ENCODE measurements around the gene CARMIL1. TPM values are rescaled to one million over a fixed set of nuclear protein-coding genes. Genes with fewer than 3 reads are reported as not detected.

CARMIL1 gene
- total and polyA plus RNA-seq, 8 donors: 5.9 to 9.4 (median 7.8) TPM

DNA sequence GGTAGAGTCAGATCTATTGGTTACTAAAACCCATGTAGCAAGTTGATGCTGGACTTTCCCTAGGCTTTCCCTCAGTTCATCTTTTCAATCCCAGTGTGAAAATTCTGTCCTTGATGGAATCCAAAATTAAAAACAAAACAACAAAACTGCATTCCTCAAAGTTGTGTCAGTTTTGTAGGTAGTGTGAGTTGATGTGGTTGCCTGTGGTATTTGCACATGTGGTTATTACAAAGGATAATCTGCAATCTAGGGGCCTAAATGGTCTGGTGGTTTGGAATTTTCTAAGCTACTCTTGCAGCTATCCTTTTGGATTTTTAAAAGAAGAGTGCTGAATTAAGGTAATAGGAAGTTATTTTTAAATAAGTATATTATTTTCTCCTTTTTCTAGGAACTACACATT lies 240.7 kb downstream of the CARMIL1 start:
- Histone ChIP-seq H3K9me3 (no peaks in the 10 kb centered on the region), H3K27me3 (no peaks in the 10 kb centered on the region), H3K36me3 (no peaks in the 10 kb centered on the region), H3K4me1 (peaks cover 0 to 6% (median 0%) of the 10 kb centered on the region in 3 donors), H3K27ac (no peak overlapping the region), H3K4me3 (no peak overlapping the region)
- TF ChIP-seq, protein P1, sequence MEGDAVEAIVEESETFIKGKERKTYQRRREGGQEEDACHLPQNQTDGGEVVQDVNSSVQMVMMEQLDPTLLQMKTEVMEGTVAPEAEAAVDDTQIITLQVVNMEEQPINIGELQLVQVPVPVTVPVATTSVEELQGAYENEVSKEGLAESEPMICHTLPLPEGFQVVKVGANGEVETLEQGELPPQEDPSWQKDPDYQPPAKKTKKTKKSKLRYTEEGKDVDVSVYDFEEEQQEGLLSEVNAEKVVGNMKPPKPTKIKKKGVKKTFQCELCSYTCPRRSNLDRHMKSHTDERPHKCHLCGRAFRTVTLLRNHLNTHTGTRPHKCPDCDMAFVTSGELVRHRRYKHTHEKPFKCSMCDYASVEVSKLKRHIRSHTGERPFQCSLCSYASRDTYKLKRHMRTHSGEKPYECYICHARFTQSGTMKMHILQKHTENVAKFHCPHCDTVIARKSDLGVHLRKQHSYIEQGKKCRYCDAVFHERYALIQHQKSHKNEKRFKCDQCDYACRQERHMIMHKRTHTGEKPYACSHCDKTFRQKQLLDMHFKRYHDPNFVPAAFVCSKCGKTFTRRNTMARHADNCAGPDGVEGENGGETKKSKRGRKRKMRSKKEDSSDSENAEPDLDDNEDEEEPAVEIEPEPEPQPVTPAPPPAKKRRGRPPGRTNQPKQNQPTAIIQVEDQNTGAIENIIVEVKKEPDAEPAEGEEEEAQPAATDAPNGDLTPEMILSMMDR (IDR thresholded peaks at IDR 0.05): no peak
- intact Hi-C loops (cut with DNase I): no loop called here
- no peak for FAIRE-seq
- ATAC-seq: no peak
- no peak for DNase-seq

DNA sequence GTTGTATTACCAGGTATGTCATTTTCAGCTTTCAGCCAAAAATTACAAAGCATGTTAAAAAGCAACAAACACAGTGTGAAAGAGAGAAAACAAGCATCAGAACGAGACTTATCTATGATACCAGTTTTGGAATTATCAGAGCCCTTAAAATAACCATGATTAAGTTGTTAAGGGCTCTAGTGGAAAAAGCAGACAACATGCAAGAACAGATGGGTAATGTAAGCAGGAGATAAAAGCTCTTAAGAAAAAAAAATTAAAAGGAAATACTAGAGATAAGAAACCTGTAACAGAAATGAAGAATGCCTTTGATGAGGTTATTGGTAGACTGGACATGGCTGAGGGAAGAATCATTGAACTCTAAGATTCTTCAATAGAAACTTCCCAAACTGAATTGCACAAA lies 245.4 kb downstream of the CARMIL1 start:
- Histone ChIP-seq H3K4me1 (no peaks in the 10 kb centered on the region), H3K36me3 (no peaks in the 10 kb centered on the region), H3K9me3 (no peaks in the 10 kb centered on the region), H3K27me3 (no peaks in the 10 kb centered on the region), H3K4me3 (no peak overlapping the region), H3K27ac (no peak overlapping the region)
- FAIRE-seq (no peak), ATAC-seq (no peak), DNase-seq (no peak)
- WGBS, 2 donors: 26 to 33% methylated on average over 1 of the region's 1 CpG
- TF ChIP-seq, protein P1 (IDR thresholded peaks at IDR 0.05): no peak
- intact Hi-C loops (cut with DNase I): no loop called here

DNA sequence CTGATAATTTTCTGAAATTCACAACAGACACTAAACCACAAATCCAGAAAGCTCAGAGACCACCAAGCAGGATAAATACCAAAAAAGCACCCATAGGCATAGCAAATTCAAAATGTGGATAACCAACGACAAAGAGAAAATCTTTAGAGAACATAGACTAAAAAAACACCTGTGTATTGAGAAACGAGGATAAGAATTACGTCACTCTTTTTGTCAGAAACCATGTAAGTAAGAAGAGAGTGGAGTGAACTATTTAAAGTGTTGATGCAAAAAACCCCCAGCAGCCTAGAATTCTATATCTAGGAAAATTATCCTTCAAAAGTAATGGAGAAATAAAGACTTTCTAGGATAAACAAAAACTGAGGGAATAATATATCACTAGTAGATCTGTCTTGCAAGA lies 245.9 kb downstream of the CARMIL1 start:
- TF ChIP-seq, protein P1 (IDR thresholded peaks at IDR 0.05): no peak
- no peak for DNase-seq
- intact Hi-C loops (cut with DNase I): no loop called here
- Histone ChIP-seq H3K4me1 (no peaks in the 10 kb centered on the region), H3K9me3 (no peaks in the 10 kb centered on the region), H3K4me3 (no peak overlapping the region), H3K27me3 (no peaks in the 10 kb centered on the region), H3K27ac (no peak overlapping the region), H3K36me3 (no peaks in the 10 kb centered on the region)
- no peak for FAIRE-seq
- WGBS, 2 donors: 83 to 86% methylated on average over 3 of the region's 3 CpGs
- no peak for ATAC-seq

DNA sequence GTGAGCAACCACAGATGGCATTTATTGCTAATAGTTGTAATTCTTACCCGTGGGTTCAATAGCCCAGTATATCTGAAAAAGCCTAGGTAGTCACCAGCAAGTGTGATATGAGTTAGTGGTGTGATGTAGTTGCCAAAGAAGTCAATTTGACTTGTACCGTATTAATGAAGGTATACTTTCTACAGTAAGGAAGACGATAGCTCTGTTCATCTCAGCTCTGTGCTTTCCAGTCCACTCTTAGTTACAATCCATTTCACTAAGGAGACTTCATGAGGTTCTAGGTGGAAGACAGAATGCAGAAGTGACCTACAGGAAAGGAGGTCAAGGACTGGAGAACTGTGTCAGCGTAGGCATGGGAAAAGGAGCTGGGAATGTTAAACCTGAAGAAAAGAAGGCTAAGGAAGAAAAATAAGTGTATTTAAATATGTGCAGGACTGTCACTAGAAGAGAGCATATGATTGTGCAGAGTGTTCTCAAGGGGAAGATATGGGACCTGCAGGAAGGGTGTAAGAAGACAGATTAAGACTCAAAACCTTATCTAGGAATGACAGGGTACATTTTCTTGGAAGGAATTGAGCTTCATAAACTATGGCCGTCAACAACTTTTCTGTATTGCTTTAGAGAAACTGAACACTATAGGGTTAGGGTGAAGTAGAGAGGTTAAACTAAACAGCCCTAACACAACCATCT lies 255.9 kb downstream of the CARMIL1 start:
- no peaks in the 10 kb centered on the region for H3K4me1 ChIP-seq
- no peak for FAIRE-seq
- H3K9me3 ChIP-seq: no peaks in the 10 kb centered on the region
- DNase-seq: no peak
- no peak for ATAC-seq
- no peak overlapping the region for H3K4me3 ChIP-seq
- intact Hi-C loops (cut with DNase I): no loop called here
- WGBS, 2 donors: 93 to 98% methylated on average over 5 of the region's 5 CpGs
- no peak overlapping the region for H3K27ac ChIP-seq
- TF ChIP-seq, protein P1 (IDR thresholded peaks at IDR 0.05): no peak
- H3K36me3 ChIP-seq: no peaks in the 10 kb centered on the region
- no peaks in the 10 kb centered on the region for H3K27me3 ChIP-seq

DNA sequence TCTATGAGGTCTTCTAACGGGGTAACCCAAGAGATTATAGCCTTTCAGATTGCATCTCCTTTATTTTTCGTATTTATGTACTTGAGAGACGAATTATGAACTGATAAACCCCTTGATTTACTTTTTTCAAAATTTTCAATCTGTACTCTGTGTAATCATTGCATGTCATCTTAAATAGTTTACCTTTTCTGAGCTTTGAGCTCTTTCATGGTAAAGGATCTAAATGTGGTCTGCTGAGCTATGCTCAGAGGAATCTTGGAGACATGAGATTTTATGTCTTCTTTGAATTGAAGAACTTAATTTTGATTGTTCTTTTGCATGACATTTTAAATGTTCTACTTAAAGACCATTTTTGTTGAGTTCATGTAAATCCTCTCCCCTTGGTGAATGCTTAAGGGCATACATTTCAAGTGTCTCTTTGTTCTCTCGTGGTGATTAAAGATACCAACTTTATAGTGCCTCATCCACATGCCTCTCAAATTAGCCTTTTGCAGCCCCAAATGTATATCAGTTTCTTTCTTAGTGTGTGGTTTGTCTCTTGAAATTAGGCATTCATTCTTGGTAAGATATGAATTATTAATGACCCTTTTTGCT lies 256.6 kb downstream of the CARMIL1 start:
- no peak for ATAC-seq
- no peak for FAIRE-seq
- WGBS, 2 donors: 81 to 95% methylated on average over 4 of the region's 4 CpGs
- Histone ChIP-seq H3K36me3 (no peaks in the 10 kb centered on the region), H3K4me1 (no peaks in the 10 kb centered on the region), H3K4me3 (no peak overlapping the region), H3K27me3 (no peaks in the 10 kb centered on the region), H3K9me3 (no peaks in the 10 kb centered on the region), H3K27ac (no peak overlapping the region)
- intact Hi-C loops (cut with DNase I): no loop called here
- no peak for DNase-seq
- TF ChIP-seq, protein P1 (IDR thresholded peaks at IDR 0.05): no peak

Measured in pancreas (tissue), 10 donors.